ENCODE data around the gene LETMD1. TPM values are rescaled to one million over a fixed set of nuclear protein-coding genes. Genes with fewer than 3 reads are reported as not detected.

Gene LETMD1
- total and polyA plus RNA-seq, 7 donors = 37.0 to 87.2 (median 61.4) TPM

- no peak overlapping the region for H3K27ac ChIP-seq
- peaks cover 0 to 15% (median 8%) of the 10 kb centered on the region in 4 donors for H3K4me1 ChIP-seq
- intact Hi-C loops (cut with DNase I) = loop anchor here (10.0 kb wide), 1 partner anchor 262 kb away; no protein-coding TSS in a partner anchor
- 91 to 94% methylated on average over 10 of the region's 10 CpGs for WGBS, 2 donors
- TF ChIP-seq CTCF (IDR thresholded peaks at IDR 0.05) = no peak
- TF ChIP-seq POLR2A (IDR thresholded peaks at IDR 0.05) = no peak
- TF ChIP-seq EP300 (IDR thresholded peaks at IDR 0.05) = no peak
- TF ChIP-seq POLR2AphosphoS5 (IDR thresholded peaks at IDR 0.05) = no peak
- no peaks in the 10 kb centered on the region for H3K27me3 ChIP-seq
- no peak for DNase-seq
- peaks cover 0 to 7% (median 0%) of the 10 kb centered on the region in 4 donors for H3K36me3 ChIP-seq
- H3K4me3 ChIP-seq = no peak overlapping the region
- H3K9me3 ChIP-seq = no peaks in the 10 kb centered on the region
Measured at GRCh38 chr12:51086933-51087332, 38.8 kb downstream of the LETMD1 start.

DNA sequence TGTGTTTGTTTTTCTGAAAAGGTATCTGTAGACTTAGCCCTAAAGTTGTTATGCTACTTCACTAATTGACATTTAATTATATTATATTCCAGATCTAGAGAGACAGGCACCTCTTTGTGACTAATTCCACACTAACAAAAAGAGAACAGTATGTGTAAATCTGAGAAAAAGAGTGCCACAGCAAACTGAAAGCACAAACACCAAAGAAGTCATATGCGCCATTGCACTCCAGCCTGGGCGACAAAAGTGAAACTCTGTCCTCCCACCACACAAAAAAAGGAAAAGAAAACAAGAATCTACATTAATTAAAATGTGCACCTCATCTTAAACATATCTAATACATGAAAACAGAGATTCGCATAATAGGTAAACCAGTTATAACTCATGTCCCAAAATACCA, 39.7 kb downstream of the LETMD1 start:
- no peak overlapping the region for H3K4me3 ChIP-seq
- 81 to 95% methylated on average over 3 of the region's 3 CpGs for WGBS, 2 donors
- no peak for DNase-seq

GRCh38 chr12:51090705-51091229, 42.6 kb downstream of the LETMD1 start:
- no peaks in the 10 kb centered on the region for H3K4me1 ChIP-seq
- intact Hi-C loops (cut with DNase I) = no loop called here
- H3K4me3 ChIP-seq = no peak overlapping the region
- no peak for DNase-seq
- no peak overlapping the region for H3K27ac ChIP-seq
- H3K27me3 ChIP-seq = no peaks in the 10 kb centered on the region
- H3K9me3 ChIP-seq = no peaks in the 10 kb centered on the region
- H3K36me3 ChIP-seq = peaks cover 0 to 42% (median 16%) of the 10 kb centered on the region in 4 donors
- TF ChIP-seq POLR2A (IDR thresholded peaks at IDR 0.05) = no peak
- no peak for TF ChIP-seq POLR2AphosphoS5 (IDR thresholded peaks at IDR 0.05)
- no peak for TF ChIP-seq CTCF (IDR thresholded peaks at IDR 0.05)
- TF ChIP-seq EP300 (IDR thresholded peaks at IDR 0.05) = no peak
- WGBS, 2 donors = 55 to 85% methylated on average over 10 of the region's 10 CpGs

More for the DNA sequence above, 39.7 kb downstream of the LETMD1 start:
- no peaks in the 10 kb centered on the region for H3K27me3 ChIP-seq
- peaks cover 0 to 15% (median 0%) of the 10 kb centered on the region in 4 donors for H3K36me3 ChIP-seq
- no peak for TF ChIP-seq CTCF (IDR thresholded peaks at IDR 0.05)
- no peak overlapping the region for H3K27ac ChIP-seq
- intact Hi-C loops (cut with DNase I) = loop anchor here (10.0 kb wide), 1 partner anchor 263 kb away; no protein-coding TSS in a partner anchor
- peaks cover 0 to 6% (median 2%) of the 10 kb centered on the region in 4 donors for H3K4me1 ChIP-seq
- no peaks in the 10 kb centered on the region for H3K9me3 ChIP-seq

GRCh38 chr12:51098611-51099010, 50.5 kb downstream of the LETMD1 start:
- Histone ChIP-seq H3K9me3 (no peaks in the 10 kb centered on the region), H3K36me3 (peaks cover 0 to 100% (median 51%) of the 10 kb centered on the region in 4 donors), H3K27me3 (no peaks in the 10 kb centered on the region), H3K4me3 (no peak overlapping the region), H3K4me1 (no peaks in the 10 kb centered on the region), H3K27ac (no peak overlapping the region)
- DNase-seq = no peak
- intact Hi-C loops (cut with DNase I) = no loop called here
- TF ChIP-seq POLR2A (IDR thresholded peaks at IDR 0.05) (no peak), EP300 (IDR thresholded peaks at IDR 0.05) (no peak), POLR2AphosphoS5 (IDR thresholded peaks at IDR 0.05) (no peak), CTCF (IDR thresholded peaks at IDR 0.05) (no peak)
- 98% methylated on average over 1 of the region's 1 CpG for WGBS, 2 donors

GRCh38 chr12:51103977-51104376, 55.9 kb downstream of the LETMD1 start:
- H3K27ac ChIP-seq = no peak overlapping the region
- peaks cover 7 to 91% (median 46%) of the 10 kb centered on the region in 4 donors for H3K36me3 ChIP-seq
- H3K27me3 ChIP-seq = no peaks in the 10 kb centered on the region
- no peak for DNase-seq
- intact Hi-C loops (cut with DNase I) = no loop called here
- no peaks in the 10 kb centered on the region for H3K9me3 ChIP-seq
- no peak overlapping the region for H3K4me3 ChIP-seq
- no peak for TF ChIP-seq POLR2A (IDR thresholded peaks at IDR 0.05)
- TF ChIP-seq POLR2AphosphoS5 (IDR thresholded peaks at IDR 0.05) = no peak
- TF ChIP-seq CTCF (IDR thresholded peaks at IDR 0.05) = no peak
- TF ChIP-seq EP300 (IDR thresholded peaks at IDR 0.05) = no peak
- H3K4me1 ChIP-seq = no peaks in the 10 kb centered on the region

Measured in sigmoid colon (tissue), 7 donors.